K562 (cell line): ENCODE results near the gene FAM180B.

Experiments
- GATAD2B ChIP-seq: fragments of 450-650 bp; IDR thresholded peaks from 2 replicates; pipeline ENCODE4 v1.6.1; 2017; ENCODE audit warnings: mild to moderate bottlenecking, borderline replicate concordance
- HNRNPLL ChIP-seq: fragments of 200-400 bp; formaldehyde crosslinking; IDR thresholded peaks from 2 replicates; pipeline ENCODE4 v1.6.1; 2017; ENCODE audit warnings: low read length, low read depth, mild to moderate bottlenecking; ENCODE audit not compliant: poor library complexity, severe bottlenecking

GRCh38 chr11:47616726-47617416 lies 30.4 kb downstream of the FAM180B start:
- TF ChIP-seq HNRNPLL (no peak), GATAD2B (no peak)
